HT1080 (cell line): ENCODE measurements around the gene JAK3. TPM values are rescaled to one million over a fixed set of nuclear protein-coding genes. Genes with fewer than 3 reads are reported as not detected.
"Not testable (repeated sequence)": the region's sequence is repeated elsewhere in the genome, so short reads cannot be mapped to it uniquely, and the experiment has no call there.

Experiments used
- DNase-seq: peaks from one replicate; pipeline ENCODE4 v3.0.0-alpha.2; 2015; ENCODE audit warnings: low read depth
- polyA plus RNA-seq, 2 experiments: library from polyadenylated mRNA; depleted of rRNA; stranded (reverse); fragments of >200 nt; gene quantifications; 2 replicates each; pipeline ENCODE4 v1.2.3, GENCODE V29; 2015
- total RNA-seq: library from RNA; depleted of rRNA; stranded (reverse); fragments of >200 nt; shearing (Covaris generic); gene quantifications from 2 replicates; pipeline ENCODE4 v1.2.3, GENCODE V29; 2014; rRNA removed

Gene JAK3
- total RNA-seq, result 0.06 TPM in 1 of 2 replicates, not detected in the other
- 0.08 and 0.26 TPM in 2 replicates for polyA plus RNA-seq (2015; cell fraction: cytosol; rRNA removed)
- 0.50 and 0.73 TPM in 2 replicates for polyA plus RNA-seq (2015; cell fraction: nucleus; rRNA removed)

GRCh38 chr19:17847538-17848366, at the start of gene JAK3:
TSS of gene JAK3 (minus strand) at chr19:17847982. CDS start at chr19:17844417, 3,565 bp downstream.
- DNase-seq, result no peak

- no peak for DNase-seq
Measured at GRCh38 chr19:17893766-17894165, 46.0 kb upstream of the JAK3 start.

GRCh38 chr19:17889609-17890214, 41.9 kb upstream of the JAK3 start:
- DNase-seq, result peak; percentile 24

- DNase-seq, result no peak
Measured at GRCh38 chr19:17888260-17888659, 40.5 kb upstream of the JAK3 start.

GRCh38 chr19:17887221-17887620, 39.4 kb upstream of the JAK3 start:
- DNase-seq, result not testable (repeated sequence)

- no peak for DNase-seq
Measured at GRCh38 chr19:17886515-17886914, 38.7 kb upstream of the JAK3 start.

- no peak for DNase-seq
Measured at GRCh38 chr19:17883627-17884410, 36.0 kb upstream of the JAK3 start.

- DNase-seq, result no peak
Measured at GRCh38 chr19:17881701-17882100, 33.9 kb upstream of the JAK3 start.

- no peak for DNase-seq
Measured at GRCh38 chr19:17879466-17879865, 31.7 kb upstream of the JAK3 start.

- no peak for DNase-seq
Measured at GRCh38 chr19:17877696-17878095, 29.9 kb upstream of the JAK3 start.

GRCh38 chr19:17874758-17875135, 27.0 kb upstream of the JAK3 start:
- no peak for DNase-seq

- no peak for DNase-seq
Measured at GRCh38 chr19:17873786-17874757, 26.3 kb upstream of the JAK3 start.

- DNase-seq, result no peak
Measured at GRCh38 chr19:17872251-17873001, 24.6 kb upstream of the JAK3 start.

- DNase-seq, result no peak
Measured at GRCh38 chr19:17871878-17872250, 24.1 kb upstream of the JAK3 start, which contains the start of gene SLC5A5. TSS of gene SLC5A5 (plus strand) at chr19:17871945. CDS start at chr19:17872320, 375 bp downstream.

- DNase-seq, result no peak
Measured at GRCh38 chr19:17871032-17871877, 23.5 kb upstream of the JAK3 start.

GRCh38 chr19:17869114-17869608, 21.4 kb upstream of the JAK3 start:
- no peak for DNase-seq

GRCh38 chr19:17868669-17869068, 20.9 kb upstream of the JAK3 start:
- DNase-seq, result no peak

GRCh38 chr19:17866964-17867486, 19.2 kb upstream of the JAK3 start:
- DNase-seq, result no peak
